AG08395 (cell line): ENCODE results near the gene HOXA5.

Experiments
- DNase-seq: peaks from one replicate; pipeline ENCODE4 v3.0.0; 2012; ENCODE audit warnings: mixed read lengths, low spot score

HOXA5 gene

GRCh38 chr7:27133409-27134231, 9.9 kb downstream of the HOXA5 start:
- DNase-seq = no peak

DNA sequence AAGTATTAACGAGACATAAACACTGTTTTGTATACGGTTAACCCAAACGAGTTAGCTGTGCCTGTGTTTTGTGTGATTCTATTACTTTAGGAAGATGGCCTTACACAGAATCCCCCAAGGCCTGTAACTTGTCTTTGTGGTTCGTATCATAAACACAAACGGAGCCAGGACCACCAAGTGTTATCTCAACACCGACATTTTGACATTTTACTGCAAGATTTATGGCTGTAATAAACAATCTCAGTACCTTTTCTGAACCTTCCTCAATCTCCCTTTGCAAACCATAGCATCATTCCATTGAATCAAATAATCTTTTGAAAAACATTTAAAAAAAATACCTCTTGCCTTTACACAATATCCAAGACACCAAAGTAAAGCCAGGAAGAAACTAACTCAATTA, 10.5 kb downstream of the HOXA5 start:
- DNase-seq = no peak

- DNase-seq = no peak
Measured at GRCh38 chr7:27132214-27132613, 11.3 kb downstream of the HOXA5 start.

DNA sequence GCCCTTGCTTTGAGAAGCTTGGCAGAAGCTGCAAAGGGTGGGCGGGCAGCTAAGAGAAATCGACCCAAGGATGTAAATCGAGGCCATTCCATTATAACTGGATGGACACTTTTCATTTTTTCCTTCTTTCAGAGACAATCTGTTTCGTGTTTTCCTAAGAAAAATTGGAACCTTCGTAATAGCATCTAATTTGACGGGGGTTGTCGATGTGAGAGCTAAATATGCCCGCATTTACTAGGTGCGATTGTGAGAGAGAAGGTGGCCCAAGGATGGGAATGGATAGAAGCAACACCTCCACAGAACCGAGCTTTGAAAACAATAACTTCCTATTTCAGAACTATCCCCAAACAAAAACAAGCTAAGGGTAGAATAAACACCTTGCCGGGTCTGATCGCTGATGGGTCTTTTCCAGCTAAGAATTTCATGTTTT, 12.1 kb downstream of the HOXA5 start:
- no peak for DNase-seq

DNA sequence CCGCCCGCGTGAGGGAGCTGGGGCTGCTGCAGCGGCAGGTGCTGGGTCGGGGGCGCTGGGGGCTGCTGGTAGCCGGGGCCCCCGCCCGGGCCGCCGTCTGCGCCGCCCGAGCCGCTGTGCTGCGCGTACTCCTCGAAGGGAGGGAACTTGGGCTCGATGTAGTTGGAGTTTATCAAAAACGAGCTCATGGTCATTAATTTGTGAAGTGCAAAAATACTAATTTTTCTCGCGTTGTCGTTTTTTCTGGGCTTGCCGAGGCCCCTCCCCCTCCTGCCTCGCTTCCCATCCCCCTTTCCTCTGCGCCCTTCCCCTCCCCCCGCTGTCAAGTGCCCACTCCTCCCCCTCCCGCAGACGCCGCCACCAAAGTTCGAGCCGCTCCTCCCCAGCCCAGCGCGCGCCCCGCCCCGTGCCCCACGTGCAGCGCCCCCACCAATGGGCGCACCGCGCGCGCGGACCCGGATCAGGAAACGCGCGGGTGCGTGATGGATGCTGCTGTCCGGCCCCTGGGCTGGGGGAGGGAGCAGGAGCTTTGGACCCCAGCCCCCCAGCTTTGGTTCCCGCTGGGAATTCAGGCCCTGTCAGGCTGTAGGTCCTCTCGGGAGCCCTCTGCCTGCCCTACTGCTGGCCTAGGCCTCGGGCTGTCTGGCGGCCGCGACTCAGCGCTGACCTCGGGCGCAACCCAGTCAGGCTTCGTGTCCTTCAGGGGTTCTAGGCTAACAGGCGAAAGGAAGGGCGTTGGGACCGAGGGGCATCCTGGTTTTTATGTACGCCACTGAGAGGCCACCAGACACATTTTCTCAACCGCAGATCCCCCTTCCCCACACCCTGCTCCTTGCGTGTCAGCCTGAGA, 12.7 kb downstream of the HOXA5 start, which contains the start of gene HOXA4:
Gene HOXA4 (minus strand): TSS at position 218 of the 850 bp plus-strand sequence. CDS start 24 bp downstream, at position 194.
- peak; percentile 97 for DNase-seq

DNA sequence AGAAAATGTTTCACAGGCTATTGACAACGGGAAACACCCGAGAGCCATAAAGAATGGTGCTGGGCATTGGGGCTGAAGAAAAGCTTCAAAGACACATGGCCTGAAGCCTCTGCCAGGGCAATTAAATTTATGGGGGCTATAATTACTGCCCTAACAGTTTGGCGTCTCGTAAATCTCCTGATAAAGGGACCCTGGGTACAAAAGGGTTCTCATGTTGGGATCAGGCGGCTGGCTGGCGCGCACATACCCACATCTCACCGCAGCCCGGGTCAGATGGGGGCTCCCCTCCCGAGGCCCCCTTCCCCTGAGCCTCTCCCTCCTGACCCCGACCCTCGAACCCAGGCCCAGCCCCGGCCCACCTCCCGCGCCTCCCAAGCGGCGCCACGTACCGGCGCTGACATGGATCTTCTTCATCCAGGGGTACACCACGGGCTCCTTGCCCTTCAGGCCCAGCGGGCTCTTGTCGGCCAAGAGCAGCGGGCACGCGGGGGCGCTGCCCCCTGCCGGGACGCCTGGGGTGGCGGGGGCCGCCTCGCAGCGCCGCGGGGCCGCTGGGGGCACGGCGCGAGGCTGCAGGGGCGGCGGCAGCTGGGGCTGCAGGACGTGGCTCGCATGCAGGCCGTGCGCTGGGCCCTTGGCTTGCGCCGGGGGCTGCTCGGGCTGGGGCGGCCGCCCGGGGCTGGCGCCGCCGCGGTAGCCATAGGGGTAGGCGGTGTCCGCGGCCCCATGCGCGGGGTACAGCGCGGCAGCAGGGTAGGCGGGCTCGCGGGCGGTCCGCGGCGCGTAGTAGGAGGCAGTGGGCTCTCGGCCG, 13.5 kb downstream of the HOXA5 start:
- DNase-seq = peak; percentile 59

DNA sequence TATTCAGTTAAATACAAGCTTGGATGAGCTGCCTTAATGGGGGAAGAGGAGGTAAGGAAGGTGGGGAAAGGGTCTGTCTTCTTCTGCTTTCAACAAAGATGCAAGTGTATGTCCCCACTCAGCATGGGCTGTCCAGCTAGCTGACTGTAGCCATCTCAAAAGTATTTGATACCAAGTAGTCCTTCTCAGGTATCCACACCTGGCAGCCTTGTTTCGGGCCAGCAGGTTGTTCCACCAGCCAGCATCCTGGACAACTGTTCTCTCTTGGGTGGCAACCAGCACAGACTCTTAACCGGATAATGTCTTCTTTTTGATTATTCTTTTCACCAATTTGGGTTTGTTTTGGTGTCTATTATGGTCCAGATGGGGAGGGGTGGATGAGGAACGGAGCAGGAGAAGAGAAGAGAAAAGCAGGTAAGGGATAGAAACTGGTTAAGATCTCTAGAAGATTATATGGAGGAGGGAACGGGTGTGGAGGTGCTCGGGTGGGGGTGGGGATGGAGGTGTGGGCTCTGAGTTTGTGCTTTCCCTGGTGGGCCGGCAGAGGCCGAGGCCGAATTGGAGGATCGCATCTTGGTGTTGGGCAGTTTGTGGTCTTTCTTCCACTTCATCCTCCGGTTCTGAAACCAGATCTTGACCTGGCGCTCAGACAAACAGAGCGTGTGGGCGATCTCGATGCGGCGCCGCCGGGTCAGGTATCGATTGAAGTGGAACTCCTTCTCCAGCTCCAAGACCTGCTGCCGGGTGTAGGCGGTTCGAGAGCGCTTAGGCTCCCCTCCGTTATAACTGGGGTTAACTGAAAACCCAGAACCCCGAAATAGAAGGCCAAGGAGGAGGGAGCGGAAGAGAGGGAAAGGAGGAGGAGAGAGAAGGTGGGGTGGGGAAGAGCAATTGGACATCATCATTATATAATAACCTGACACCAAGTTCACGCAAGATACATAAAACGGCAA, 14.4 kb downstream of the HOXA5 start:
- DNase-seq = no peak

DNA sequence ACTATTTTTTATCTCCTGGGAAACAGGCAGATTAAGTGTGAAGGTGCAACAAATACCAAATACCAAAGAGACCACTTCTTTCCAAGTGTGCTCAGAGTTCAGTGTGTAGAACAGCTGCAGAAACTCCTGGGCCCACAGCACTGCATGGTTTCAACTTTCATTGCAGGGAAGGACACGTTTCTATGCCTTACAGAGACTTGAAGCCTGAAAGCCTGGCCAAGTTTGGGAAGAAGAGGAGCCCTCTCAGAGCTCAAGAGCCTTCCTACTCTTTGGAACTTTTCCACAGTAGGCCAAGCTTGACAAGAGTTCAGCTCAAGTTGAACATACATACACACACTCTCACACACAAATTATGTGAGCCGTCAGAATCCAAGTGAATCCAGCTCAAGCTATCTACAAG, 15.4 kb downstream of the HOXA5 start:
- DNase-seq = no peak

GRCh38 chr7:27126596-27127327, 16.7 kb downstream of the HOXA5 start:
- no peak for DNase-seq

- no peak for DNase-seq
Measured at GRCh38 chr7:27125986-27126394, 17.5 kb downstream of the HOXA5 start.

DNA sequence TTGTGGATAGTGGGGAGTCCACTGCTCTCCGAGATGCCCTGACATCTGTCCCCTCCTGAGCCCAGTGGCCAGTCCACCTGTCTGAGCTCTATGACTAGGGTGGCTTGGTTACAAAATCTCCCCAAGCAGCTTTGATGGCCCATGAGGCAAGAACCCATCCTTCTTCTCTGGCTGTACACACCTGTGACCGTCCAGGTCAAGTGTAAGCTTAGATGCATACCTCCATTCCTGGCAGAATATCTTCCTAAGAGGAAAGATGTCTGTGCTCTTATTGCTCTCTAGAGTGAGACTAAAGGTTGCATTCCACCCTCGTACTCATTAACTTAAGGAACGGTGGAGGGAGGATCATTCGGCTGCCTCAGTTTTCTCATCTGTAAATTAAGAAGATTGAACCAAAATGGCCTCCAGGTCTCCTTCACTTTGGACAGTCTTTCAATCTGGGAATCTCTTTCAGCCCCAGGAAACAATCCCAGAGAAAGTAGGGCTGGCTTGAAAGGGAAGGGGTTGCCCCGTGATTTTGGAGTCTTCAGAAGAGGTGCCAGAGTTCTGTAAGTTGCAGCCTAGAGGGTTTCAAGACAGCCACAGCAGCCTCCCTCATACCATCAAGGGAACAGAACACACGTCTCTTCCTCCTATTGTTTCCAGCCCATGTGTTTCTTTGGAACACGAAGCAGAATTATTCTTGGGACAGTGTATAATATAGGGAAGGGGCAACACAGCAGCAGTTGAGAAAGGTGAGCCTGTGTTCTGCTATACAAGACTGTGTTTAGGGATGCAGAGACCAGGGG, 18.4 kb downstream of the HOXA5 start:
- no peak for DNase-seq

GRCh38 chr7:27124096-27124901, 19.2 kb downstream of the HOXA5 start:
- no peak for DNase-seq

- DNase-seq = no peak
Measured at GRCh38 chr7:27123477-27124053, 19.9 kb downstream of the HOXA5 start.

DNA sequence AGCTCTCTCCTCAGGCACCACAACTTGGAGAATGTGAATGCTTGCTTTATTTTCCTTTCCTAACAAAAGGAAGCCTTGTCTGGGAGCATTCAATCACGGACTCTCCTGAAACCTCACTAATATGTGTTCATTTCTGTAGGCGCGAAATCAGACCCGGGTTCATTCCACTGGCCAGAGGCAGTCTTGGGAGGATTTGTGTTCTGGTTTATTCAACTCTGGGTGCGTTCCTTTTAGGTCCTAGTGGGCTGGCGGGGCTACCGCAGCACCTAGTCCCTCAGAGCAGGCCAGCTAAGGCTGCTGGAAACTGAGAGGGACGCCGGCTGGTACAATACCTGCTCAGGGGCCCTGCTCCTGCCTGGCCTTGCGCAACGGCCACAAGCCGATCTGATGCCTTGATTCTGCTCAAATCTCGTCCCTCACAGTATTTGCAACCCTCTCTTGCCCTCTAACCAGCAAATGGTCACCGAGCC, 20.4 kb downstream of the HOXA5 start:
- no peak for DNase-seq

DNA sequence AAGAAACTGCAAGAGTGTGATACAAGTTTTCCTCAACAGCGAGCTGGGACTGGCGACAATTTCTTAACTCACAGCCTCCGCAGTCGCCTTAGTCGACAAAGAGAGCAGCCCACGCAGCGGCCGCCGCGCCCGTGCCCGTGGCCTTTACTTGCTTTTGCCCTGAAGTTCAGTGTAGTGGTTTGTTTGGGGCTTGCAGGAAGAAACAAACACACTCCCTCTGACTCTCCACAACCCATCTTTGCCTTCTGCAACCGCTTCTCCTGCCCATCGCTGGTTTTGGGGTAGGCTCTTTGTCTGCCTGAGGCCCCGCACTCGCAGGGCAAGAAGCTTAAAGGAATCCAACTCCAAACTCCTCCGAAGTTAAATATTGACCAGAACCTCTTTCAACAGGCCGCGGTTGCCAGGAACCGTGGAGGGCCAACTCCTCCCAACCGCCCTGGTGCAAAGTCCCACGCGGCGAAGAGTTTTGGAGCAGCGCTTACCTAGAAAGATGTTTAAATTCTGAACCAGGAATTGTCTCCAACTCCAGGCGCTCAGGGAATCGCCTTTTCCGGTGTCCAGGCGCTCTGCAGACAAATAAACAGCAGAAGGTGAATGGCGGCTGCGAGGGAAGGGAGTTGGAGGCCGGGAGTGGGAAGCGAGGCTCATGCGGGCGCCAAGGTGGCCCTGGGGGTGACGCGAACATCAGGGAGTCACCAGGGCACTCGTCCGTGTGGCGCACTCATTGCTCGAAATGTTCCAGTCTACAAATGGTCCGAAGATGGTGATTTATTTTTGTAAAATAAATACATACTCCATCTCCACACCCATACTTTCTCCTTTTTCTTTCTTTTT, 21.2 kb downstream of the HOXA5 start:
- no peak for DNase-seq

GRCh38 chr7:27121684-27122076, 21.8 kb downstream of the HOXA5 start:
- no peak for DNase-seq

DNA sequence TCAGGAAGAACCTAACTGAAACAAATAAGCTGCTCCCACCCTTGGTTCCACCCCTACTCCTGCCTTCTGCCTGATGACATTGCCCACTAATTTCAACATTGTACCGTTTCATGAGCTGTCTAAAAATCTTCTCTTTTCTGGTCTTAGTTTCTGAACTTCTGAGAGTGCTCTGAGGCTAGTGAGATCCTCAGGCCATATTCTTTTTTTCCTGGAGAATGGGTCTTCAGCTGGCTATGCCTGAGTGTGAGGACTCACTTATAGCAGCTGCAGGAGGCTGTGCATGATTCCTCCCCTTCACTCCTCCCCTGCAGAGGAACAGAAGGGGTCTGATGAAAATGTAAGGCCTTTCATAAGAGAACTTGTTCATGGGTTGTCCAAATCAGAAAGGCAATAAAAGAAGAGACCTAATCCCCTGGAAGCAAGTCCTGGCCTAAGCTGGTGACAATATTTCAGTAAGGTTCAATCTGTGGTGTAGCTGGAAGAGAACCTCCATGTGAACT, 24.0 kb downstream of the HOXA5 start:
- DNase-seq = no peak
